Measurements from ENCODE around the gene ACSS2. TPM values are rescaled to one million over a fixed set of nuclear protein-coding genes. Genes with fewer than 3 reads are reported as not detected.

The ACSS2 gene
- total and polyA plus RNA-seq, 2 donors (not counting 1 experiment from before 2014, with no cell fraction given) = 10.5 to 22.1 TPM

GRCh38 chr20:34956751-34957472, 80.5 kb downstream of the ACSS2 start:
- H3K4me1 Mint-ChIP-seq = peaks cover 22% of the 10 kb centered on the region
- Histone ChIP-seq H3K9ac (ENCODE audit: low read length) (no peak overlapping the region), H3K4me1 (ENCODE audit: control insufficient read depth in 2 of 2, insufficient read depth in 2 of 2, low read length in 2 of 2) (peaks cover 5 to 16% of the 10 kb centered on the region in 2 donors), H3K4me3 (ENCODE audit: control extremely low read depth in 1 of 5, extremely low read depth in 1 of 5, insufficient read depth in 1 of 5, low read depth in 2 of 5, low read length in 4 of 5) (no peak overlapping the region), H3K4me2 (replicated peaks; ENCODE audit: low read depth, low read length, poor library complexity, severe bottlenecking) (no peak overlapping the region), H4K20me1 (ENCODE audit: control insufficient read depth, insufficient read depth, low read length, poor library complexity, severe bottlenecking) (no peaks in the 10 kb centered on the region), H3K27me3 (replicated peaks in 1 of 4; ENCODE audit: control extremely low read depth in 1 of 4, control insufficient read depth in 3 of 4, insufficient read depth in 4 of 4, low read length in 3 of 4) (no peaks in the 10 kb centered on the region), H2AFZ (ENCODE audit: insufficient read depth, low read depth, low read length, poor library complexity, severe bottlenecking) (peak overlapping the region; percentile 96), H3K27ac (ENCODE audit: low read length in 2 of 2) (no peak overlapping the region), H3K36me3 (replicated peaks in 1 of 2; ENCODE audit: control extremely low read depth in 1 of 2, control insufficient read depth in 1 of 2, extremely low read depth in 1 of 2, insufficient read depth in 2 of 2, low read length in 1 of 2) (no peaks in the 10 kb centered on the region), H3K9me3 (ENCODE audit: control extremely low read depth in 1 of 3, control insufficient read depth in 2 of 3, insufficient read depth in 1 of 3, low read length in 2 of 3) (no peaks in the 10 kb centered on the region), H3K79me2 (ENCODE audit: control insufficient read depth, insufficient read depth, low read length) (no peaks in the 10 kb centered on the region)
- TF ChIP-seq, protein P1, sequence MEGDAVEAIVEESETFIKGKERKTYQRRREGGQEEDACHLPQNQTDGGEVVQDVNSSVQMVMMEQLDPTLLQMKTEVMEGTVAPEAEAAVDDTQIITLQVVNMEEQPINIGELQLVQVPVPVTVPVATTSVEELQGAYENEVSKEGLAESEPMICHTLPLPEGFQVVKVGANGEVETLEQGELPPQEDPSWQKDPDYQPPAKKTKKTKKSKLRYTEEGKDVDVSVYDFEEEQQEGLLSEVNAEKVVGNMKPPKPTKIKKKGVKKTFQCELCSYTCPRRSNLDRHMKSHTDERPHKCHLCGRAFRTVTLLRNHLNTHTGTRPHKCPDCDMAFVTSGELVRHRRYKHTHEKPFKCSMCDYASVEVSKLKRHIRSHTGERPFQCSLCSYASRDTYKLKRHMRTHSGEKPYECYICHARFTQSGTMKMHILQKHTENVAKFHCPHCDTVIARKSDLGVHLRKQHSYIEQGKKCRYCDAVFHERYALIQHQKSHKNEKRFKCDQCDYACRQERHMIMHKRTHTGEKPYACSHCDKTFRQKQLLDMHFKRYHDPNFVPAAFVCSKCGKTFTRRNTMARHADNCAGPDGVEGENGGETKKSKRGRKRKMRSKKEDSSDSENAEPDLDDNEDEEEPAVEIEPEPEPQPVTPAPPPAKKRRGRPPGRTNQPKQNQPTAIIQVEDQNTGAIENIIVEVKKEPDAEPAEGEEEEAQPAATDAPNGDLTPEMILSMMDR (IDR thresholded peaks at IDR 0.05) = no peak
- no peak for TF ChIP-seq EZH2 (IDR thresholded peaks at IDR 0.05; ENCODE audit: borderline replicate concordance, insufficient read depth, low read depth, low read length, poor library complexity, severe bottlenecking)
- ChIA-PET CTCF (interaction anchor here (1.0 to 2.1 kb wide), 3 partner anchors 16 to 82 kb away, joined by 3 to 8 read pairs (median 4); partner anchors contain the start of gene ACSS2), POLR2A (interaction anchor here (0.6 to 0.7 kb wide), 2 partner anchors 83 to 138 kb away, joined by 3 to 12 read pairs; no protein-coding TSS in a partner anchor)
- H3K27me3 Mint-ChIP-seq = no peaks in the 10 kb centered on the region
- H3K4me3 Mint-ChIP-seq = peak overlapping the region; percentile 97
- WGBS (ENCODE audit: insufficient coverage) = 98% methylated on average over 19 of the region's 21 CpGs
- H3K9me3 Mint-ChIP-seq (ENCODE audit: insufficient read depth) = no peaks in the 10 kb centered on the region
- intact Hi-C loops (cut with micrococcal nuclease) = no loop called here
- ATAC-seq (ENCODE audit: low read depth) (no peak), DNase-seq (no peak)
- no peak overlapping the region for H3K27ac Mint-ChIP-seq

DNA sequence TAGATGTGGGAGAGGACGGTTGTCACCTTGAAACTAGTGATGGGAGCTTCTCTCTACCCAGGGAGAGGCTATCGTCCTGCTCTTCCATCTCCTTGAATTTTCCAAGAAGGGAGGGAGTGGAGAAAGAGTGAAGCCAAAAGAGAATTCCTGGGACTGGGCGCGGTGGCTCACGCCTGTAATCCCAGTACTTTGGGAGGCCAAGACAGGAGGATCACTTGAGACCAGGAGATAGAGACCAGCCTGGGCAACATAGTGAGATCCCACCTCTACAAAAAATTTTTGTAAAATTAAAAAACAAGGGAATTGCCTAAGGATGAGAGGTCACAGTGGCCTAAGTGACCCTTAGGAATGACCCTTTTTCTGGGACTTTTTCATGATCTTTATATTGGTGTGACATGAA, 88.1 kb downstream of the ACSS2 start:
- H3K27ac Mint-ChIP-seq = no peak overlapping the region
- peaks cover 5% of the 10 kb centered on the region for H3K27me3 Mint-ChIP-seq
- Histone ChIP-seq H3K36me3 (replicated peaks in 1 of 2; ENCODE audit: control extremely low read depth in 1 of 2, control insufficient read depth in 1 of 2, extremely low read depth in 1 of 2, insufficient read depth in 2 of 2, low read length in 1 of 2) (no peaks in the 10 kb centered on the region), H3K9ac (ENCODE audit: low read length) (no peak overlapping the region), H2AFZ (ENCODE audit: insufficient read depth, low read depth, low read length, poor library complexity, severe bottlenecking) (no peak overlapping the region), H3K4me2 (replicated peaks; ENCODE audit: low read depth, low read length, poor library complexity, severe bottlenecking) (no peak overlapping the region), H4K20me1 (ENCODE audit: control insufficient read depth, insufficient read depth, low read length, poor library complexity, severe bottlenecking) (no peaks in the 10 kb centered on the region), H3K9me3 (ENCODE audit: control extremely low read depth in 1 of 3, control insufficient read depth in 2 of 3, insufficient read depth in 1 of 3, low read length in 2 of 3) (no peaks in the 10 kb centered on the region), H3K4me3 (ENCODE audit: control extremely low read depth in 1 of 5, extremely low read depth in 1 of 5, insufficient read depth in 1 of 5, low read depth in 2 of 5, low read length in 4 of 5) (no peak overlapping the region), H3K4me1 (ENCODE audit: control insufficient read depth in 2 of 2, insufficient read depth in 2 of 2, low read length in 2 of 2) (no peaks in the 10 kb centered on the region), H3K79me2 (ENCODE audit: control insufficient read depth, insufficient read depth, low read length) (no peaks in the 10 kb centered on the region), H3K27me3 (replicated peaks in 1 of 4; ENCODE audit: control extremely low read depth in 1 of 4, control insufficient read depth in 3 of 4, insufficient read depth in 4 of 4, low read length in 3 of 4) (no peaks in the 10 kb centered on the region), H3K27ac (ENCODE audit: low read length in 2 of 2) (no peak overlapping the region)
- CTCF ChIA-PET = no interaction called here
- no peak overlapping the region for H3K4me3 Mint-ChIP-seq
- WGBS (ENCODE audit: insufficient coverage) = 100% methylated on average over 1 of the region's 5 CpGs
- POLR2A ChIA-PET = no interaction called here
- ATAC-seq (ENCODE audit: low read depth) (no peak), DNase-seq (no peak)
- H3K4me1 Mint-ChIP-seq = peaks cover 1% of the 10 kb centered on the region
- H3K9me3 Mint-ChIP-seq (ENCODE audit: insufficient read depth) = no peaks in the 10 kb centered on the region
- TF ChIP-seq EZH2 (IDR thresholded peaks at IDR 0.05; ENCODE audit: borderline replicate concordance, insufficient read depth, low read depth, low read length, poor library complexity, severe bottlenecking) = no peak
- TF ChIP-seq, protein P1 (IDR thresholded peaks at IDR 0.05) = no peak
- intact Hi-C loops (cut with micrococcal nuclease) = no loop called here

Measured in B cell (primary cell).